Stimulated activated CD4-positive, alpha-beta T cell treated with anti-CD3 and anti-CD28 coated beads, Interleukin-4, amount 100 ng/mL, for 48 hours (primary cell): Measurements from ENCODE around the gene MOK.

Experiments
- DNase-seq, 2 donors: peaks; one replicate each; pipeline ENCODE4 v3.0.0-alpha.2; 2020; ENCODE audit warnings: low read depth in 2 of 2

The MOK gene

GRCh38 chr14:102283631-102284129 lies 21.3 kb downstream of the MOK start:
- no peak for DNase-seq

DNA sequence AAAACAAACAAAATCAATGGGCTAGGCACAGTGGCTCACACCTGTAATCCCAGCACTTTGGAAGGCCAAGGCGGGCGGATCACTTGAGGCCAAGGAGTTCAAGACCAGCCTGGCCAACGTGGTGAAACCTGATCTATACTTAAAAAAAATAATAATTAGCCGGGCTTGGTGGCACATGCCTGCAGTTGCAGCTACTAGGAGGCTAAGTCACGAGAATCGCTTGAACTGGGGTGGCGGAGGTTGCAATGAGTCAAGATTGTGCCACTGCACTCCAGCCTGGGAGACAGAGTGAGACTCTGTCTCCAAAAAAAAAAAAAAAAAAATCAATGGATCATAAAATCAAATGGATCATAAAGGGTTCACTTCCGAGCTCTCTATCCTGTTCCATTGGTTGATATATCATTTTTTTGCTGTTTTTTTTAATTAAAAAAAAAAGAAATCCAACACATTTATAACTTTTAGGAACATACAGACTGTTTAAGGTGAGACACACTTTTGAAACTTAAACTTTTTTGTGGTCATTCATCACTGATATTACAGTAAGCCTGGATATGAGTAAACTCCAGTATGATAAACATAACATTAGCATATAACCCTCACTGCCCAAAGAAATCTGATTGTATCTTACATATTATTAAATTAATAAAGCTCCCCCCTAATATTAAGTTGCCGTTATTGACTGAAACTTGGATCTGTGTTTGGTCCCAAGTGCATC lies 22.1 kb downstream of the MOK start:
- DNase-seq = no peak

GRCh38 chr14:102280376-102280962 lies 24.5 kb downstream of the MOK start:
- DNase-seq = no peak

DNA sequence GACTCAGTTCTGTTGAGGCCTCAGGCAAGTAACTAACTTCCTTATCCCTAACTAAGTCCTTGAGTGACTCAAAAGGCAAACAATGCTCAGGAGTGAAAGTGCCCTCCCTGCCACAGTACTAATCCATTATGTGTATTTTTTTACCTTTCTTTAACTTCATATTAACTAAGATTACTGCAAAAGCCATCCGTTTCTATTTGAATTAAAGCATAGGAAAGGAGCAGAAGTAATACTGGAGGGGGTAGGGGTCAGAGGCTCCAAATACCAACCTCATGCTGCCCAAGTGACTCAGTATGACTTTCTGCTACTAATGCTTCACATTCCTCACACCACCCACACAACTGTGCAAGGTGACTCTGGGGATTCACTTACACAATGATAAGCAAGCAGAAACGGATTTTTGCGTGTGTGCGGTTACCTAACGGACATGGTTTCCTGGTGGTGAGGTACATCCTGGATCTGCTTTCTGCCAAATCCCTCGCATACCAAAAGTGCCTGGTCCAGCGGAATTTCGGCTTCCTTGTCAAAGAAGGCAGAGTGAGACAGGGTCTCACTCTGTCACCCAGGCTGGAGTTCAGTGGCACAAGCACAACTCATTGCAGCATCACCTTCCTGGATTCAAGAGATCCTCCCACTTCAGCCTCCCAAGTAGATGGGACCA lies 25.1 kb downstream of the MOK start:
- DNase-seq = peak in 1 of 2 donors; percentile 4

GRCh38 chr14:102279282-102279681 lies 25.7 kb downstream of the MOK start:
- DNase-seq = no peak

GRCh38 chr14:102278631-102278935 lies 26.4 kb downstream of the MOK start:
- DNase-seq = no peak

- no peak for DNase-seq
Measured at GRCh38 chr14:102277874-102278630, 26.9 kb downstream of the MOK start.

GRCh38 chr14:102275866-102276265 lies 29.1 kb downstream of the MOK start:
- no peak for DNase-seq

DNA sequence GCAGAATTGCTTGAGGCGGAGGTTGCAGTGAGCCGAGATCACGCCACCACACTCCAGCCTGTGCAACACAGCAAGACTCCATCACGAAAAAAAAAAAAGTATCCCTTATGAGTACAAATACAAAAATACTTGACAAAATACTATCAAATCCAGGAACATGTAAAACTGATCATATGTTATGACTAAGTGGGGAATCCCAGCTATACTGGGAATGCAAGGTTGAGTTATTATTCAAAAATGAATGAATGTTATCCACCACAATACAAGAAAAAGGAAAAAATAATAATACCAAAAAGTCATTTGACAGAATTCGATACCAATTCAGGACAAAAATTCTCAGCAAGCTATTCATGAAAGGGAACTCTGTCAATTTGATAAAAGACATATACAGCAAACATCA lies 32.6 kb downstream of the MOK start:
- DNase-seq = no peak

- DNase-seq = no peak
Measured at GRCh38 chr14:102264775-102265174, 40.2 kb downstream of the MOK start.

GRCh38 chr14:102264355-102264754 lies 40.6 kb downstream of the MOK start:
- no peak for DNase-seq

GRCh38 chr14:102262929-102263462 lies 42.0 kb downstream of the MOK start:
- no peak for DNase-seq

GRCh38 chr14:102258136-102258535 lies 46.8 kb downstream of the MOK start:
- DNase-seq = no peak

GRCh38 chr14:102256716-102257115 lies 48.2 kb downstream of the MOK start:
- no peak for DNase-seq

GRCh38 chr14:102255401-102256190 lies 49.4 kb downstream of the MOK start:
- DNase-seq = no peak

GRCh38 chr14:102252834-102253801 lies 51.8 kb downstream of the MOK start:
- no peak for DNase-seq

- DNase-seq = no peak
Measured at GRCh38 chr14:102251161-102251560, 53.8 kb downstream of the MOK start.

DNA sequence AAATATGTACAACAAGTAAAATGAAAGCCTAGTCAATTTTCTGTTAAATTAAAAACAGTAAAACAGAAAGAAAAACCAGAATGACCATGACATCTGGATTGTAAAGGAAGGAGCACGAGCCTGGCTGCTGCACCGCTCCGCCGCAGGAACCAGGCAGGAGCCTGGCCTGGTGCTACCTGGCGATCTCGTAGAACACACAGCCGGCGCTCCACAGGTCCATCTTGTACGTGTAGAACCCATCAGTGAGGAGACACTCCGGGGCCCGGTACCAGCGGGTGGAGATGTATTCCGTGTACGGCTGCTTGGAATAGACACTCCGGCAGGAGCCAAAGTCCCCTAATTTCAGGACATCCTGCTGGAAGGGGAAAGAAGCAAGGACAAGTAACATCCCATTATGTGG lies 54.3 kb downstream of the MOK start:
- no peak for DNase-seq

DNA sequence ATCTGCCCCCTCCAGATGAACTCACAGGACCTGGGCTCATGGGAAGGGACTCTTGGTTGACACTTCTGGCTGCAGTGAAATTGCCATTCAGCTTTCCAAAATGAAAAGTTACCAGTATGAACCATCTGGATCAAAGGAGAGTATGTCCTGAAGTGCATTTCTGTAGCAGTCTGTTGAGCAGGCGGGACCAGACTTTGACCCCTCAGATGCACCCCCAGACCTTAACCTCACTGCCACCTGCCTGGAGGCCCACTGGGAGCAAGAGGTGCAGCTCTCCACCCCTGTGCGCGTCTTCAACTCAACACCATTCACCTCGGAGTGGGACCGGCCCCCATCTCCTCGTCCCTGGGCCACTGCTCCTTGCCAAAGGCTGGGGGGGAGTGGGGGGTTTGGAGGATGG lies 55.0 kb downstream of the MOK start:
- DNase-seq = no peak

DNA sequence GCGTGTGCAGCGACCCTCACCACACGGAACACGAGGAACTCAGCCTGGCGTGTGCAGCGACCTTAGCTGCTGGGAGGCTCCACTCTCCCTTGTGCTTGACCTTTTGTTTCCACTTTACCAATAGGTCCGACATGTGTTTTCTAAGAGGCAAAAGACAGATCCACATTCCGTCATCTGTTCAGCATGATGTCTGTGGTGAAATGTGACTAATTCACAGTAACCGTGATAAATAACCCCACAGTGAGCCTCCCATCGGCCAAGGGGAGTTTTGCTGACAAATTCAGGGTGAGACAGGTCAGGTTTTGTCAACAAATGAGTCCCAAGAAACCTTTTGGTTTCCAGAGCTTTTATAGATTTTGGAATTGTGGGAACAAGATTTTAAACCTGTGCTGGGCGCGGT lies 55.9 kb downstream of the MOK start:
- no peak for DNase-seq
